GM23248 (cell line): ENCODE results near the gene SON.

Experiments
- EZH2 ChIP-seq: fragments of 200-600 bp; sonication (generic); IDR thresholded peaks from 2 replicates; pipeline ENCODE4 v1.6.1; 2018; ENCODE audit warnings: antibody characterized with exemption, mild to moderate bottlenecking; ENCODE audit not compliant: insufficient read depth, poor library complexity, severe bottlenecking
- EZH2phosphoT487 ChIP-seq: fragments of 200-600 bp; sonication (generic); IDR thresholded peaks from 2 replicates; pipeline ENCODE4 v1.6.1; 2018; ENCODE audit warnings: antibody characterized with exemption, moderate library complexity, mild to moderate bottlenecking, low read depth; ENCODE audit not compliant: insufficient read depth

GRCh38 chr21:33510826-33511225 is 32.0 kb upstream of the SON start:
- TF ChIP-seq EZH2: no peak
- no peak for TF ChIP-seq EZH2phosphoT487
